Prostate gland (tissue), 2 donors: ENCODE measurements around the gene CERS6. TPM values are rescaled to one million over a fixed set of nuclear protein-coding genes. Genes with fewer than 3 reads are reported as not detected.

Experiments
- DNase-seq: peaks from one replicate; pipeline ENCODE4 v3.0.0-alpha.2; 2019; ENCODE audit warnings: low spot score
- H3K27ac ChIP-seq, 2 donors: fragments of 200-600 bp; sonication (generic); 2 replicates each; pipeline ENCODE4 v1.5.1; 2017 to 2019
- H3K27me3 ChIP-seq: fragments of 200-600 bp; sonication (generic); replicated peaks from 2 replicates; pipeline ENCODE4 v1.5.1; 2019; ENCODE audit not compliant: insufficient read depth
- H3K36me3 ChIP-seq, 2 donors: fragments of 200-600 bp; sonication (generic); 1 replicate in 1 of 2; 2 replicates in 1 of 2; pipeline versions ENCODE4 v1.5.1 to v1.8.1; 2017 to 2019
- H3K4me1 ChIP-seq: fragments of 200-600 bp; sonication (generic); replicated peaks from 2 replicates; pipeline ENCODE4 v1.5.1; 2019
- H3K4me3 ChIP-seq, 2 donors: fragments of 200-600 bp; sonication (generic); 2 replicates each; pipeline ENCODE4 v1.5.1; 2017 to 2019
- H3K9me3 ChIP-seq: fragments of 200-600 bp; sonication (generic); 2 replicates; pipeline ENCODE4 v1.5.1; 2017
- POLR2A ChIP-seq: fragments of 450-650 bp; IDR thresholded peaks from one replicate; pipeline ENCODE4 v1.6.1; 2016; ENCODE audit warnings: antibody characterized with exemption, mild to moderate bottlenecking
- POLR2AphosphoS5 ChIP-seq: sonication (generic); formaldehyde crosslinking; IDR thresholded peaks from one replicate; pipeline ENCODE4 v1.6.1; 2017; ENCODE audit warnings: antibody characterized with exemption
- WGBS: methylation state at CpG from one replicate; pipeline ENCODE4 v1.1.5; 2018; 5-methylcytosine and 5-hydroxymethylcytosine counted together
- intact Hi-C: fragments of 100-400 bp; cut with DNase I; formaldehyde crosslinking; loops from one replicate; pipeline ENCODE4 v1.14.2; 2022
- total RNA-seq, 2 donors: library from RNA; depleted of rRNA; stranded (reverse); fragments of >200 nt; gene quantifications; one replicate each; pipeline ENCODE4 v1.1.0, GENCODE V29; 2016
- TF ChIP-seq, protein P1 (sequence below), 4 experiments: fragments of 200-600 bp in 2 of 4; fragments of 450-650 bp in 2 of 4; sonication (generic) in 2 of 4; IDR thresholded peaks; 1 replicate in 3 of 4; 2 replicates in 1 of 4; pipeline ENCODE4 v1.5.1; 2016 to 2019; ENCODE audit warnings: antibody characterized with exemption in 4 of 4, mild to moderate bottlenecking in 2 of 4, moderate library complexity in 2 of 4

Gene CERS6
- total RNA-seq, 2 donors from 2014 or later: 30.1 to 67.8 TPM

DNA sequence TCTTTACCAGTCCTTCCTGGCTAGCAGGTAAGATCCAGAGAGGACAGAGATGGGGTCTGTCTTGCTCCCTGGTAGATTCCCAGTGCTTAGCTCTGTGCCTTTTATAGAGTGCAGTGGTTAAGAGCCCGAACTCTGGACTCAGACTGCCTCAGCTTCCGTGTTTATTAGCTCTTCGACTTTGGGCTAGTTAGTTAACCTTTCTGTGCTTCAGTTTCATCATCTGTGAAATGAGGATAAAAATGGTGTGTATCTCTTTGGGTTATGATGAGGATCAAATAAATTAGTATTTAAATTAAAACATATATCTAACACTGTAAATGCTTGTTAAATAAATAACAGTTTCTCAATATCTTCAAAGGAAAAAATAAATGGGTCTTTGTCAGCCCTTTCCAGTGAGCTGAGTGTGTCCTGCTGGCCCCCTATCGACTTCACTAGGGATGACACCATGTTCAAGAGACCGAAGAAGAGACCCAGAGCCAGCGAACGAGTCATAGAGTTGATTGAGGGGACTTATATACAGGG, 38.2 kb downstream of the CERS6 start:
- H3K4me3 ChIP-seq: no peak overlapping the region
- TF ChIP-seq, protein P1, sequence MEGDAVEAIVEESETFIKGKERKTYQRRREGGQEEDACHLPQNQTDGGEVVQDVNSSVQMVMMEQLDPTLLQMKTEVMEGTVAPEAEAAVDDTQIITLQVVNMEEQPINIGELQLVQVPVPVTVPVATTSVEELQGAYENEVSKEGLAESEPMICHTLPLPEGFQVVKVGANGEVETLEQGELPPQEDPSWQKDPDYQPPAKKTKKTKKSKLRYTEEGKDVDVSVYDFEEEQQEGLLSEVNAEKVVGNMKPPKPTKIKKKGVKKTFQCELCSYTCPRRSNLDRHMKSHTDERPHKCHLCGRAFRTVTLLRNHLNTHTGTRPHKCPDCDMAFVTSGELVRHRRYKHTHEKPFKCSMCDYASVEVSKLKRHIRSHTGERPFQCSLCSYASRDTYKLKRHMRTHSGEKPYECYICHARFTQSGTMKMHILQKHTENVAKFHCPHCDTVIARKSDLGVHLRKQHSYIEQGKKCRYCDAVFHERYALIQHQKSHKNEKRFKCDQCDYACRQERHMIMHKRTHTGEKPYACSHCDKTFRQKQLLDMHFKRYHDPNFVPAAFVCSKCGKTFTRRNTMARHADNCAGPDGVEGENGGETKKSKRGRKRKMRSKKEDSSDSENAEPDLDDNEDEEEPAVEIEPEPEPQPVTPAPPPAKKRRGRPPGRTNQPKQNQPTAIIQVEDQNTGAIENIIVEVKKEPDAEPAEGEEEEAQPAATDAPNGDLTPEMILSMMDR (IDR thresholded peaks at IDR 0.05): no peak
- TF ChIP-seq POLR2AphosphoS5 (no peak), POLR2A (no peak)
- H3K9me3 ChIP-seq: no peaks in the 10 kb centered on the region
- DNase-seq: no peak
- WGBS: 87% methylated on average over 7 of the region's 7 CpGs
- H3K36me3 ChIP-seq: no peaks in the 10 kb centered on the region
- H3K4me1 ChIP-seq: no peaks in the 10 kb centered on the region
- no peak overlapping the region for H3K27ac ChIP-seq
- intact Hi-C loops: no loop called here
- H3K27me3 ChIP-seq: no peaks in the 10 kb centered on the region

DNA sequence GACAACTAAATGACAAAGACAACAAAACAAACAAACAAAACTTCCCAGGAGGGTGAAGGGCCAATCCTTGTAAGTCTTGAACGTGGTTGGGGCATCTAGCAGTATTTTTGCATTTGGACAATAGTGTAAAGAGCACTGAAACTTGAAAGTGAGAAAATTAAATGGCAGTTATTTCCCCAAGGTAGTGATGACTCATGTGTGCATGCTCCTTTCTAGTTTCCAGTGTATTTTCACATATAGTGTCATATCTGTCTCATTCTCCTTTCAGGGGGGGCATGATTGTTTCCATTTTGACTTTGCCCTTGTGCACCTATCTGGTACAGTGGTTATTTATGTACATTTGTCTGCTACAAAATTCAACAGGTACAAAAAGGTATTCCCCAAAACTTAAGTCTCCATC, 39.5 kb downstream of the CERS6 start:
- no peak for DNase-seq
- Histone ChIP-seq H3K4me3 (no peak overlapping the region), H3K27ac (no peak overlapping the region), H3K36me3 (no peaks in the 10 kb centered on the region), H3K4me1 (no peaks in the 10 kb centered on the region), H3K9me3 (no peaks in the 10 kb centered on the region), H3K27me3 (no peaks in the 10 kb centered on the region)
- WGBS: 75% methylated on average over 1 of the region's 1 CpG
- intact Hi-C loops: no loop called here
- TF ChIP-seq, protein P1 (IDR thresholded peaks at IDR 0.05): no peak
- TF ChIP-seq POLR2A (no peak), POLR2AphosphoS5 (no peak)

DNA sequence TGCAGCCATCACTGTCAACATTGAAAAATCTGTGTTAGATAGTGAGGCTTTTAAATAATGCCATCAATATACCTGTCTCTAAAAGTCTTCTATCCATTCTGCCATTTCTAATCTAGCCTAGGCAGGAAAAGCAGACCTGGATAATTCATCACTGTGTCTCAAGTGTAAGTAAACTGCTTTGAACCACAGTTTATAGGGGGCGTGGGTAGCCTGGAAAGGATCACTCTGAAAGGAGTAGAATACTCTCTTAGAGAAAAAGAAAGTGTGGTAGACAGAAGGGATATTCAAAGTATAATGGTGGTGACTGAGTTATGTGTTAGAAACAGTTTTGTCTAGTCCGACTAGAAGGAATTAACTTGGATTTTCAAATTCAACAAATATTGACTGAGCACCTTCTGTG, 40.8 kb downstream of the CERS6 start:
- H3K4me3 ChIP-seq: no peak overlapping the region
- DNase-seq: no peak
- TF ChIP-seq, protein P1 (IDR thresholded peaks at IDR 0.05): no peak
- TF ChIP-seq POLR2A: no peak
- TF ChIP-seq POLR2AphosphoS5: no peak
- H3K9me3 ChIP-seq: no peaks in the 10 kb centered on the region
- H3K27me3 ChIP-seq: no peaks in the 10 kb centered on the region
- WGBS: 65% methylated on average over 2 of the region's 2 CpGs
- no peak overlapping the region for H3K27ac ChIP-seq
- intact Hi-C loops: no loop called here
- H3K4me1 ChIP-seq: no peaks in the 10 kb centered on the region
- no peaks in the 10 kb centered on the region for H3K36me3 ChIP-seq

DNA sequence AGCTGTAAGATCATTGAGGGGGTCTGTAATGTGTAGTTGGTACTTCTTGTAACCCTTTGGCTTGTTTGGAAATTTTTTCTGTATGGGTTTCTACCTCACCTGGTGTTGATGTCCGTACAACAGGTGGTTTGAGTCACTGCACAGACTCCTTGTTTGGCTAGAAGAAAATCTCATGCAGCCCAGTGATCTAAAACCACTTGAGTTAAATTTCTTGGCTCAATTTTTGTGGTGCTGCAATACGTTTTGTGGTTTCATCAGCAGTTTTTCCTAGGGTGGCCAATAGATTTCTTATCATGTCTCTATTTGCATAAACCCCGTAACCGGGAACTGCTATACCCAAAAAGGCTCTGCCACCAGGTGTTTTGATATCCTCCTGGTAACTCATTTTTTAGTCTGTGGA, 43.4 kb downstream of the CERS6 start:
- no peaks in the 10 kb centered on the region for H3K4me1 ChIP-seq
- no peaks in the 10 kb centered on the region for H3K27me3 ChIP-seq
- intact Hi-C loops: no loop called here
- no peak overlapping the region for H3K27ac ChIP-seq
- no peak for TF ChIP-seq POLR2A
- TF ChIP-seq, protein P1 (IDR thresholded peaks at IDR 0.05): no peak
- no peak for TF ChIP-seq POLR2AphosphoS5
- DNase-seq: no peak
- no peaks in the 10 kb centered on the region for H3K9me3 ChIP-seq
- no peaks in the 10 kb centered on the region for H3K36me3 ChIP-seq
- WGBS: 61% methylated on average over 4 of the region's 4 CpGs
- no peak overlapping the region for H3K4me3 ChIP-seq

DNA sequence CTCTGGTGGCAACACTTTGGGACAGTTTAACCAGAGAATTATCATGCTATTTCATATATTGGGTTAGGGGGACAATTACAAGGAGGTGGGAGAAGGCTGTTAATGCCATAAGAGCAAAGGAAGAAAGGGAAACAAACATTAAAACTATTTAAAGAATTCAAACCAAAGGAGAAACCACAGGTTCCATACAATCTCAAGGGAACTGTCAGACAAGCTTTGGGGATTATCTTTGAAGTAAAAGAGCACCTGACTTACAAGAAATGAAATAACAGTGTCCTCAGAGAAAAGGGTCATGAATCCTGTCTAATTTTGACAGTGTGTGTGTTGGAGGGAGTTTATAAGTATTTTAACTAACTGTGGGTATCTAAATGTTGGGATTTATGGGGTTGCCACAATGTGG, 44.4 kb downstream of the CERS6 start:
- Histone ChIP-seq H3K27ac (no peak overlapping the region), H3K9me3 (no peaks in the 10 kb centered on the region), H3K36me3 (no peaks in the 10 kb centered on the region), H3K4me1 (no peaks in the 10 kb centered on the region), H3K27me3 (no peaks in the 10 kb centered on the region), H3K4me3 (no peak overlapping the region)
- TF ChIP-seq POLR2AphosphoS5 (no peak), POLR2A (no peak)
- no peak for DNase-seq
- intact Hi-C loops: no loop called here
